Activated CD4-positive, alpha-beta T cell treated with anti-CD3 and anti-CD28 coated beads for 36 hours (primary cell): Measurements from ENCODE around the gene SKI. TPM values are rescaled to one million over a fixed set of nuclear protein-coding genes. Genes with fewer than 3 reads are reported as not detected.

Experiments
- ATAC-seq: fragments of 200-7000 bp; cut with Tn5 transposase; one replicate; pipeline ENCODE4 v1.10.0; 2021; ENCODE audit warnings: mild to moderate bottlenecking, moderate library complexity
- CTCF ChIA-PET: fragments of 350-600 bp; sonication (Branson Sonifier 250); formaldehyde crosslinking; loops from one replicate; lab custom pipeline; 2021; ENCODE audit warnings: antibody characterized with exemption; lab: Charles Lee
- POLR2A ChIA-PET: fragments of 350-600 bp; sonication (Branson Sonifier 250); formaldehyde crosslinking; loops from one replicate; lab custom pipeline; 2021; ENCODE audit warnings: antibody characterized with exemption, inconsistent platforms; lab: Charles Lee
- DNase-seq: peaks from one replicate; pipeline ENCODE4 v3.0.0-alpha.2; 2020
- H3K27ac Mint-ChIP-seq: one replicate; pipeline ENCODE4 v1.8.0; 2021; ENCODE audit warnings: mixed read lengths
- H3K27me3 Mint-ChIP-seq: one replicate; pipeline ENCODE4 v1.8.0; 2021; ENCODE audit warnings: mixed read lengths
- H3K36me3 Mint-ChIP-seq: one replicate; pipeline ENCODE4 v1.8.0; 2021; ENCODE audit warnings: low read depth, mixed read lengths
- H3K4me1 Mint-ChIP-seq: one replicate; pipeline ENCODE4 v1.8.0; 2021; ENCODE audit warnings: mixed read lengths
- H3K4me3 Mint-ChIP-seq: one replicate; pipeline ENCODE4 v1.8.0; 2021; ENCODE audit warnings: mild to moderate bottlenecking, moderate library complexity, mixed read lengths
- H3K9me3 Mint-ChIP-seq: one replicate; pipeline ENCODE4 v1.8.0; 2021; ENCODE audit warnings: low read depth, mixed read lengths
- intact Hi-C, 2 experiments: fragments of 100-400 bp; cut with DNase I in 1 of 2; cut with micrococcal nuclease in 1 of 2; formaldehyde crosslinking; loops; one replicate each; pipeline versions ENCODE4 v1.14.2 to v1.15.1; 2022 to 2024; cut with DNase I, micrococcal nuclease
- total RNA-seq, 2 experiments: library from RNA; stranded (reverse); gene quantifications; one replicate each; pipeline ENCODE4 v1.2.3, GENCODE V29; 2021

Gene SKI
- 10 to 100 TPM; 28.7 to 34.0 TPM for total RNA-seq

GRCh38 chr1:2228157-2228594 lies at the start of gene SKI:
Gene SKI, plus strand, starts transcription at chr1:2228319. Its CDS starts 448 bp downstream, at chr1:2228767.
- DNase-seq (no peak), ATAC-seq (no peak)
- Mint-ChIP-seq H3K4me1 (peaks cover 11% of the 10 kb centered on the region), H3K9me3 (no peaks in the 10 kb centered on the region), H3K4me3 (peak within 1 kb of the TSS; percentile 91), H3K36me3 (peaks cover 29% of the 10 kb centered on the region), H3K27me3 (no peaks in the 10 kb centered on the region), H3K27ac (peak within 1 kb of the TSS; percentile 95)
- intact Hi-C loops, result no loop called here
- ChIA-PET POLR2A (interaction anchor here (0.9 to 1.5 kb wide), 3 partner anchors 13 to 163 kb away, joined by 3 to 5 read pairs (median 4); partner anchors contain the start of genes MORN1 and RER1), CTCF (interaction anchor here (2.7 kb wide), 1 partner anchor 154 kb away, joined by 16 read pairs; no protein-coding TSS in a partner anchor)

GRCh38 chr1:2178875-2179274 lies 49.2 kb upstream of the SKI start:
- Mint-ChIP-seq H3K4me1 (peaks cover 2% of the 10 kb centered on the region), H3K9me3 (no peaks in the 10 kb centered on the region), H3K27ac (no peak overlapping the region), H3K27me3 (no peaks in the 10 kb centered on the region), H3K36me3 (no peaks in the 10 kb centered on the region), H3K4me3 (no peak overlapping the region)
- ATAC-seq (no peak), DNase-seq (no peak)
- ChIA-PET CTCF (no interaction called here), POLR2A (interaction anchor here (0.6 kb wide), 1 partner anchor 10 kb away, joined by 6 read pairs; no protein-coding TSS in a partner anchor)
- intact Hi-C loops, result no loop called here

GRCh38 chr1:2179283-2180013 lies 48.7 kb upstream of the SKI start:
- no peak for DNase-seq
- no peaks in the 10 kb centered on the region for H3K27me3 Mint-ChIP-seq
- H3K27ac Mint-ChIP-seq, result no peak overlapping the region
- peaks cover under 1% of the 10 kb centered on the region for H3K4me1 Mint-ChIP-seq
- no peak for ATAC-seq
- H3K4me3 Mint-ChIP-seq, result no peak overlapping the region
- POLR2A ChIA-PET, result no interaction called here
- no peaks in the 10 kb centered on the region for H3K9me3 Mint-ChIP-seq
- CTCF ChIA-PET, result no interaction called here
- H3K36me3 Mint-ChIP-seq, result no peaks in the 10 kb centered on the region
- intact Hi-C loops, result no loop called here

- no peak for DNase-seq
Observed at GRCh38 chr1:2180297-2181245, 47.5 kb upstream of the SKI start.

GRCh38 chr1:2181271-2181670 lies 46.8 kb upstream of the SKI start:
- H3K36me3 Mint-ChIP-seq, result no peaks in the 10 kb centered on the region
- POLR2A ChIA-PET, result no interaction called here
- no peak overlapping the region for H3K4me3 Mint-ChIP-seq
- ATAC-seq, result no peak
- DNase-seq, result no peak
- no peaks in the 10 kb centered on the region for H3K9me3 Mint-ChIP-seq
- no peaks in the 10 kb centered on the region for H3K27me3 Mint-ChIP-seq
- no peaks in the 10 kb centered on the region for H3K4me1 Mint-ChIP-seq
- intact Hi-C loops, result no loop called here
- CTCF ChIA-PET, result interaction anchor here (0.7 kb wide), 1 partner anchor 137 kb away, joined by 4 read pairs; no protein-coding TSS in a partner anchor
- no peak overlapping the region for H3K27ac Mint-ChIP-seq

More at GRCh38 chr1:2180297-2181245, 47.5 kb upstream of the SKI start:
- H3K27me3 Mint-ChIP-seq, result no peaks in the 10 kb centered on the region
- no peaks in the 10 kb centered on the region for H3K36me3 Mint-ChIP-seq
- intact Hi-C loops, result no loop called here
- CTCF ChIA-PET, result interaction anchor here (0.7 kb wide), 1 partner anchor 136 kb away, joined by 4 read pairs; no protein-coding TSS in a partner anchor
- no peak overlapping the region for H3K27ac Mint-ChIP-seq
- no peak overlapping the region for H3K4me3 Mint-ChIP-seq
- no peaks in the 10 kb centered on the region for H3K4me1 Mint-ChIP-seq
- H3K9me3 Mint-ChIP-seq, result no peaks in the 10 kb centered on the region
- ATAC-seq, result no peak
- POLR2A ChIA-PET, result no interaction called here

GRCh38 chr1:2181752-2182151 lies 46.4 kb upstream of the SKI start:
- DNase-seq (no peak), ATAC-seq (no peak)
- Mint-ChIP-seq H3K36me3 (no peaks in the 10 kb centered on the region), H3K9me3 (no peaks in the 10 kb centered on the region), H3K4me1 (no peaks in the 10 kb centered on the region), H3K4me3 (no peak overlapping the region), H3K27ac (no peak overlapping the region), H3K27me3 (no peaks in the 10 kb centered on the region)
- POLR2A ChIA-PET, result no interaction called here
- CTCF ChIA-PET, result interaction anchor here (0.7 kb wide), 1 partner anchor 137 kb away, joined by 4 read pairs; no protein-coding TSS in a partner anchor
- intact Hi-C loops, result no loop called here

- ChIA-PET POLR2A (interaction anchor here (0.5 kb wide), 1 partner anchor 82 kb away, joined by 5 read pairs; no protein-coding TSS in a partner anchor), CTCF (no interaction called here)
- Mint-ChIP-seq H3K27me3 (no peaks in the 10 kb centered on the region), H3K27ac (no peak overlapping the region), H3K36me3 (no peaks in the 10 kb centered on the region), H3K4me1 (no peaks in the 10 kb centered on the region), H3K4me3 (no peak overlapping the region), H3K9me3 (no peaks in the 10 kb centered on the region)
- intact Hi-C loops, result no loop called here
- DNase-seq (no peak), ATAC-seq (no peak)
Observed at GRCh38 chr1:2182376-2182775, 45.7 kb upstream of the SKI start.

- no peaks in the 10 kb centered on the region for H3K36me3 Mint-ChIP-seq
- ATAC-seq (no peak), DNase-seq (no peak)
- intact Hi-C loops, result no loop called here
- H3K9me3 Mint-ChIP-seq, result no peaks in the 10 kb centered on the region
- no peak overlapping the region for H3K27ac Mint-ChIP-seq
- ChIA-PET POLR2A (no interaction called here), CTCF (interaction anchor here (1.0 kb wide), 1 partner anchor 9 kb away, joined by 3 read pairs; no protein-coding TSS in a partner anchor)
- H3K4me1 Mint-ChIP-seq, result no peaks in the 10 kb centered on the region
- H3K4me3 Mint-ChIP-seq, result no peak overlapping the region
- no peaks in the 10 kb centered on the region for H3K27me3 Mint-ChIP-seq
Observed at GRCh38 chr1:2183937-2184334, 44.2 kb upstream of the SKI start.

GRCh38 chr1:2184531-2184930 lies 43.6 kb upstream of the SKI start:
- CTCF ChIA-PET, result interaction anchor here (1.0 kb wide), 1 partner anchor 10 kb away, joined by 3 read pairs; no protein-coding TSS in a partner anchor
- Mint-ChIP-seq H3K36me3 (no peaks in the 10 kb centered on the region), H3K27me3 (no peaks in the 10 kb centered on the region), H3K9me3 (no peaks in the 10 kb centered on the region), H3K4me3 (no peak overlapping the region), H3K4me1 (no peaks in the 10 kb centered on the region), H3K27ac (no peak overlapping the region)
- no peak for DNase-seq
- intact Hi-C loops, result no loop called here
- ATAC-seq, result no peak
- POLR2A ChIA-PET, result no interaction called here

GRCh38 chr1:2184934-2185333 lies 43.2 kb upstream of the SKI start:
- Mint-ChIP-seq H3K4me3 (no peak overlapping the region), H3K27ac (no peak overlapping the region), H3K27me3 (no peaks in the 10 kb centered on the region), H3K9me3 (no peaks in the 10 kb centered on the region), H3K4me1 (no peaks in the 10 kb centered on the region), H3K36me3 (no peaks in the 10 kb centered on the region)
- ATAC-seq (no peak), DNase-seq (no peak)
- intact Hi-C loops, result no loop called here
- CTCF ChIA-PET, result interaction anchor here (1.0 kb wide), 1 partner anchor 10 kb away, joined by 3 read pairs; no protein-coding TSS in a partner anchor
- POLR2A ChIA-PET, result no interaction called here
